Smooth muscle cell (in vitro differentiated cells): ENCODE results near the gene ERFL. TPM values are rescaled to one million over a fixed set of nuclear protein-coding genes. Genes with fewer than 3 reads are reported as not detected.
"Not testable (repeated sequence)": the region's sequence is repeated elsewhere in the genome, so short reads cannot be mapped to it uniquely, and the experiment has no call there.

Source experiments
- DNase-seq: peaks from one replicate; lab custom pipeline; 2025; ENCODE audit not compliant: unreplicated experiment; lab: John Stamatoyannopoulos, UW
- H2AFZ ChIP-seq: fragments of 200-600 bp; sonication (generic); 2 replicates; pipeline ENCODE4 v1.6.0; 2016; ENCODE audit warnings: antibody characterized with exemption, low read depth, mild to moderate bottlenecking
- H3F3A ChIP-seq: fragments of 200-600 bp; sonication (generic); 2 replicates; pipeline ENCODE4 v1.6.0; 2017; ENCODE audit warnings: antibody characterized with exemption, low read depth
- H3K27ac ChIP-seq: fragments of 200-600 bp; sonication (generic); 2 replicates; pipeline ENCODE4 v1.5.1; 2016; ENCODE audit warnings: low read depth, mild to moderate bottlenecking
- H3K27me3 ChIP-seq: fragments of 200-600 bp; sonication (generic); 2 replicates; pipeline ENCODE4 v1.6.1; 2016; ENCODE audit warnings: low read depth, mild to moderate bottlenecking
- H3K36me3 ChIP-seq: fragments of 200-600 bp; sonication (generic); 2 replicates; pipeline ENCODE4 v1.5.1; 2016; ENCODE audit warnings: low read depth
- H3K4me1 ChIP-seq: fragments of 200-600 bp; sonication (generic); 2 replicates; pipeline ENCODE4 v1.5.1; 2016; ENCODE audit warnings: low read depth
- H3K4me2 ChIP-seq: fragments of 200-600 bp; sonication (generic); 2 replicates; pipeline ENCODE4 v1.6.0; 2016; ENCODE audit warnings: mild to moderate bottlenecking
- H3K4me3 ChIP-seq: fragments of 200-600 bp; sonication (generic); 2 replicates; pipeline ENCODE4 v1.5.1; 2016; ENCODE audit warnings: mild to moderate bottlenecking
- H3K79me2 ChIP-seq: fragments of 200-600 bp; sonication (generic); 2 replicates; pipeline ENCODE4 v1.6.0; 2016; ENCODE audit warnings: low read depth, mild to moderate bottlenecking
- H3K9ac ChIP-seq: fragments of 200-600 bp; sonication (generic); 2 replicates; pipeline ENCODE4 v1.6.0; 2016; ENCODE audit warnings: low read depth
- H3K9me3 ChIP-seq: fragments of 200-600 bp; sonication (generic); replicated peaks from 2 replicates; pipeline ENCODE4 v1.5.1; 2016; ENCODE audit warnings: low read depth
- H4K20me1 ChIP-seq: fragments of 200-600 bp; sonication (generic); 2 replicates; pipeline ENCODE4 v1.6.0; 2016; ENCODE audit warnings: low read depth
- WGBS: methylation state at CpG from one replicate; pipeline ENCODE4 v1.1.7; 2016; ENCODE audit warnings: low lambda C conversion rate; 5-methylcytosine and 5-hydroxymethylcytosine counted together
- polyA plus RNA-seq: library from polyadenylated mRNA; unstranded; fragments of >200 nt; fragmentation: Nextera tagmentation; extraction: Ambion mirVana; gene quantifications from 2 replicates; pipeline ENCODE4 v1.2.1, GENCODE V29; 2016
- total RNA-seq: library from RNA; depleted of rRNA; stranded (reverse); fragments of >200 nt; gene quantifications from 2 replicates; pipeline ENCODE4 v1.2.3, GENCODE V29; 2014
- TF ChIP-seq, protein P1 (sequence below): fragments of 200-600 bp; sonication (generic); IDR thresholded peaks from 2 replicates; pipeline ENCODE4 v1.5.1; 2017; ENCODE audit warnings: borderline replicate concordance, mild to moderate bottlenecking, antibody characterized with exemption; ENCODE audit not compliant: insufficient read depth, poor library complexity, severe bottlenecking

Gene ERFL
- total and polyA plus RNA-seq, 2 experiments from 2014 or later, result 0.09 TPM

DNA sequence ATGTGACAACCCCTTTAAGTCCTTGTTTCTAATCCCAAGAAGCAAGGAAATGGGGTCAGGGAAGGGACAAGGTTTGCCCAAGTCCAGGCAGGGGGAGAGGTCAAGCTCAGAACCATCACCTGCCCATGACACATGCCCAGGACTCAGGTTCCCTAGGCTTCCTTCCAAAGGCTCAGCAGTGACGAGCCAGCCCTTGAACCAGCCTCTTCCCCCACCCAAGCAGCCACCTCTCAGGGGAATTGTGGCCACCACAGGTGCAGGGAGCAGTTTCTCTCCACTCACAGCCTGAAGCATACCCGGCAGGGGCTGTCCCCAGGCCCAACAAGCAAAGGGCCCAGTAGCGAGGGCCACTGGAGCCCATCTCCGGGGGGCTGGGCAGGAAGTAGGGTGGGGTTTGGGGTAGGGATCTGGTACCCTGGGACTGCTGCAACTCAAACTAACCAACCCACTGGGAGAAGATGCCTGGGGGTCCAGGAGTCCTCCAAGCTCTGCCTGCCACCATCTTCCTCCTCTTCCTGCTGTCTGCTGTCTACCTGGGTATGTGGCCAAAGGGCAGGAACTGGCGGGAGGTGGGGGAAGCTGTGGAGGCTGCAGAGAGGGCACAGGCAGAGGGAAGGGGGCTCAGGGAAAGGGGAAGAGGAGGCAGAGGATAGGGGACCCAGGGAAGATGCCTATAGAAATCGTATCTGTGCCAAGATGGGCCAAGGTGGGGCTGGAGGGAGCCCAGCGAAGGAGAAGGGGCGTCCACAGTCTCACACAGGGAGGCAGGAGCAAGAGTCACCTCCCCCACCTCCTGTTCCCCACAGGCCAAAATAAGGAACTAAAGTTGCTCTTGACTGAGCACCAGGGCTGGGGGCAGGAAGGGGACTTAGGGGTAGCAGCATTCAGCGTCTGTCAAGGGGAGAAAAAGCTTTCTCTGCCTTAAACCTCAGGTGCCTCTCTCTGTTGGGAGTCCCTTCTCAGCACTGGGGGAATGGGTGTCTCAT, 51.1 kb downstream of the ERFL start, which contains the start of gene CD79A:
Gene CD79A, plus strand, starts transcription at position 433 of the 986 bp plus-strand sequence. Its CDS starts 26 bp downstream, at position 459.
- Histone ChIP-seq H3K9ac (no peak within 1 kb of the TSS), H3K4me3 (no peak within 1 kb of the TSS), H3K27ac (no peak within 1 kb of the TSS), H3K79me2 (no peaks in the 10 kb centered on the region), H3K36me3 (no peaks in the 10 kb centered on the region), H3F3A (peaks cover 18% of the 10 kb centered on the region), H2AFZ (no peak within 1 kb of the TSS), H3K27me3 (peaks cover 3% of the 10 kb centered on the region), H3K4me2 (no peak within 1 kb of the TSS), H3K9me3 (no peaks in the 10 kb centered on the region), H3K4me1 (no peaks in the 10 kb centered on the region), H4K20me1 (peaks cover 13% of the 10 kb centered on the region)
- no peak for DNase-seq
- 73% methylated on average over 9 of the region's 9 CpGs for WGBS
- TF ChIP-seq, protein P1, sequence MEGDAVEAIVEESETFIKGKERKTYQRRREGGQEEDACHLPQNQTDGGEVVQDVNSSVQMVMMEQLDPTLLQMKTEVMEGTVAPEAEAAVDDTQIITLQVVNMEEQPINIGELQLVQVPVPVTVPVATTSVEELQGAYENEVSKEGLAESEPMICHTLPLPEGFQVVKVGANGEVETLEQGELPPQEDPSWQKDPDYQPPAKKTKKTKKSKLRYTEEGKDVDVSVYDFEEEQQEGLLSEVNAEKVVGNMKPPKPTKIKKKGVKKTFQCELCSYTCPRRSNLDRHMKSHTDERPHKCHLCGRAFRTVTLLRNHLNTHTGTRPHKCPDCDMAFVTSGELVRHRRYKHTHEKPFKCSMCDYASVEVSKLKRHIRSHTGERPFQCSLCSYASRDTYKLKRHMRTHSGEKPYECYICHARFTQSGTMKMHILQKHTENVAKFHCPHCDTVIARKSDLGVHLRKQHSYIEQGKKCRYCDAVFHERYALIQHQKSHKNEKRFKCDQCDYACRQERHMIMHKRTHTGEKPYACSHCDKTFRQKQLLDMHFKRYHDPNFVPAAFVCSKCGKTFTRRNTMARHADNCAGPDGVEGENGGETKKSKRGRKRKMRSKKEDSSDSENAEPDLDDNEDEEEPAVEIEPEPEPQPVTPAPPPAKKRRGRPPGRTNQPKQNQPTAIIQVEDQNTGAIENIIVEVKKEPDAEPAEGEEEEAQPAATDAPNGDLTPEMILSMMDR, result no peak

DNA sequence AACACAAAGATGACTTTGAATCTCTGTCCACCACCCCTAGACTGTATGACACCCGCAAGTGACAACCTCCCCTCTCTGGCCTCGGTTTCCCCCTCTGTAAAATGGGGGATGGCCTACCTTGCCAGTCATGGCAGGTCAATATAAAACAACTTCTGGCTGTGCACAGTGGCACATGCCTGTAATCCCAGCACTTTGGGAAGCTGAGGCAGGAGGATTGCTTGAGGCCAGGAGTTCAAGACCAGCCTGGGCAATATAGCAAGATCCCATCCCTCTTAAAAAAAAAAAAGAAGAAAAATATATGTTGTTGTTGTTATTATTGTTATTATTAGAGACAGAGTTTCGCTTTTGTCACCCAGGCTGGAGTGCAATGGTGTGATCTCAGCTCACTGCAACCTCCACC, 52.3 kb downstream of the ERFL start:
- peaks cover 25% of the 10 kb centered on the region for H4K20me1 ChIP-seq

DNA sequence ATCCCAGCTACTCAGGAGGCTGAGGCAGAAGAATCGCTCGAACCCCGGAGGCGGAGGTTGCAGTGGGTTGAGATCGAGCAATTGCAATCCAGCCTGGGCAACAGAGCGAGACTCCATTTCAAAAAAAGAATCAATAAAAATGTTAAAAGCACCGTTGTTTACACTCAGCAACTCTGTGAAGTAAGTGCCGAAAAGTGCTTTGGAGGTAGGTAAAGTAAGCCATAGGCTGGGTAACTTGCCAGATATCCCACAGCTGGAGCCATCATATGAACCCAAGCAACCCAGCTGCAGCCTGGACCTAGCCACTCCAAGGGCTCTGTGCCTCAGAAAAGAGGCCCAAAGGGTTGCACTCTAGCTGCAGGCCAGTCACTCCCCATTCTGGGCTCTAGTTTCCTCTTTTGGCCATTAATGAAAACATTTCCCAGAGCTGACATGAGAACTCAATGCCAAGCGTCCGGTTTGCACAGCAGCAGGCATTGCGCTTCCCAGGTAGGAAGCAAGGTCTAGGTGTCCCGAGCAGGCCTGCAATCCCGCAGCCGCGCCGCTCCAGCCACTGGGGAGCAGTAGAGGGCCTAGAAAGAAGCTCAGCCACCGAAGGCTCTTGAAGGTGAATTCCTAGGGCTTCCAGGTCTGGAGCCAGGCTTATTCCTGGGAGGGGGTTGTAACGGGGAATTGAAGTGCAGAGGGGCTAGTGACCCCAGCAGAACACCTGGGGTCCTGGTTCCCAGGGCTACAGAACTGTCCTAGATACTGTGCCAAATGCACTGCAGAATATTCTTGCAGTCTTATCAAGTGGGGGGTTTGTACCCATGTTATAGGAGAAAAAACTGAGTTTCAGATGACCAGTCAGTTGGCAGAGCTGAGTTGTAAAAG, 55.2 kb downstream of the ERFL start:
- peaks cover 40% of the 10 kb centered on the region for H3F3A ChIP-seq
- H3K9me3 ChIP-seq, result no peaks in the 10 kb centered on the region
- no peaks in the 10 kb centered on the region for H3K36me3 ChIP-seq
- no peak overlapping the region for H3K4me2 ChIP-seq
- TF ChIP-seq, protein P1, result peak; percentile 46
- H3K4me3 ChIP-seq, result no peak overlapping the region
- no peak overlapping the region for H3K27ac ChIP-seq
- H3K79me2 ChIP-seq, result peaks cover 3% of the 10 kb centered on the region
- H3K4me1 ChIP-seq, result no peaks in the 10 kb centered on the region
- H3K27me3 ChIP-seq, result peaks cover 3% of the 10 kb centered on the region
- DNase-seq, result no peak
- H4K20me1 ChIP-seq, result peaks cover 55% of the 10 kb centered on the region
- H3K9ac ChIP-seq, result no peak overlapping the region
- no peak overlapping the region for H2AFZ ChIP-seq
- 50% methylated on average over 18 of the region's 18 CpGs for WGBS

More for the DNA sequence above, 52.3 kb downstream of the ERFL start:
- H3K36me3 ChIP-seq, H3K79me2 ChIP-seq, H3K27ac ChIP-seq, H2AFZ ChIP-seq, H3K9ac ChIP-seq, H3K4me1 ChIP-seq, H3K4me2 ChIP-seq, DNase-seq, H3K4me3 ChIP-seq, H3K9me3 ChIP-seq, H3K27me3 ChIP-seq: not testable (repeated sequence)
- H3F3A ChIP-seq, result peaks cover 27% of the 10 kb centered on the region
- 83% methylated on average over 3 of the region's 3 CpGs for WGBS

DNA sequence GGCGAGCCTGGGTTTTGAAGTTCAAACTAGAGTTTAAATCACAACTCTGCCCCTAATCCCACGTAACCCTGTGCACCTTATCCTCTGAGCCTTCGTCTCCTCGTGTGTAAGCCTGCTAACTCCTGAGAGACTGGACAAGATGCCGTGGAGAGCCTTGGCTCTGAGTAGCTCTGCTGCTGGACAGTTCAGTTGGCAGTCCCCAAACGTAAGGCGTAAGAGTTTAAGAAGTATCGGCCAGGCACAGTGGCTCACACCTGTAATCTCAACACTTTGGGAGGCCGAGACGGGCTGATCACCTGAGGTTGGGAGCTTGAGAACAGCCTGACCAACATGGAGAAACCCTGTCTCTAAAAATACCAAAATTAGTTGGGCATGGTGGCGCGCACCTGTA, 55.9 kb downstream of the ERFL start:
- Histone ChIP-seq H3K9ac (no peak overlapping the region), H3F3A (peaks cover 40% of the 10 kb centered on the region), H3K36me3 (no peaks in the 10 kb centered on the region), H3K27me3 (peaks cover 3% of the 10 kb centered on the region), H3K79me2 (peaks cover 9% of the 10 kb centered on the region), H3K4me3 (no peak overlapping the region), H3K4me1 (no peaks in the 10 kb centered on the region), H3K9me3 (no peaks in the 10 kb centered on the region), H4K20me1 (peaks cover 61% of the 10 kb centered on the region), H2AFZ (no peak overlapping the region), H3K4me2 (no peak overlapping the region), H3K27ac (no peak overlapping the region)
- TF ChIP-seq, protein P1, result no peak
- DNase-seq, result no peak
- 90% methylated on average over 12 of the region's 12 CpGs for WGBS
